Endodermal cell (in vitro differentiated cells): Measurements from ENCODE around the gene TMEM72. TPM values are rescaled to one million over a fixed set of nuclear protein-coding genes. Genes with fewer than 3 reads are reported as not detected.

ENCODE experiments used
- DNase-seq: peaks from one replicate; pipeline ENCODE4 v3.0.0-alpha.2; 2017
- H3K27ac ChIP-seq: 2 replicates; pipeline ENCODE4 v1.5.1; 2013; ENCODE audit warnings: mild to moderate bottlenecking, low read depth, low read length, moderate library complexity
- H3K27me3 ChIP-seq: 2 replicates; pipeline ENCODE4 v1.6.1; 2013; ENCODE audit warnings: mild to moderate bottlenecking, low read length, moderate library complexity; ENCODE audit not compliant: insufficient read depth, control insufficient read depth, poor library complexity, severe bottlenecking
- H3K36me3 ChIP-seq: 2 replicates; pipeline ENCODE4 v1.7.0; 2013; ENCODE audit warnings: mild to moderate bottlenecking, low read length, moderate library complexity; ENCODE audit not compliant: control insufficient read depth, insufficient read depth
- H3K4me1 ChIP-seq: one replicate; pipeline ENCODE4 v1.7.0; 2013; ENCODE audit warnings: low read length; ENCODE audit not compliant: control insufficient read depth, insufficient read depth
- H3K4me3 ChIP-seq: 2 replicates; pipeline ENCODE4 v1.5.1; 2013; ENCODE audit warnings: mild to moderate bottlenecking, low read length, moderate library complexity
- H3K9ac ChIP-seq: 2 replicates; pipeline ENCODE4 v1.6.1; 2013; ENCODE audit warnings: mild to moderate bottlenecking, low read length, moderate library complexity; ENCODE audit not compliant: poor library complexity, severe bottlenecking; ENCODE audit errors: extremely low read depth
- H3K9me3 ChIP-seq: 2 replicates; pipeline ENCODE4 v1.6.1; 2013; ENCODE audit warnings: mild to moderate bottlenecking, low read length, moderate library complexity; ENCODE audit not compliant: control insufficient read depth
- H3K27ac Mint-ChIP-seq: 2 replicates; pipeline ENCODE4 v1.8.0; 2020; ENCODE audit warnings: mixed read lengths
- H3K27me3 Mint-ChIP-seq: 2 replicates; pipeline ENCODE4 v1.8.0; 2021; ENCODE audit warnings: mild to moderate bottlenecking, mixed read lengths; ENCODE audit not compliant: insufficient read depth
- H3K36me3 Mint-ChIP-seq: 2 replicates; pipeline ENCODE4 v1.8.0; 2020; ENCODE audit warnings: low read depth, mixed read lengths
- H3K4me1 Mint-ChIP-seq: 2 replicates; pipeline ENCODE4 v1.8.0; 2020; ENCODE audit warnings: mixed read lengths
- H3K4me3 Mint-ChIP-seq: 2 replicates; pipeline ENCODE4 v1.8.0; 2020; ENCODE audit warnings: mild to moderate bottlenecking, moderate library complexity, mixed read lengths
- H3K9me3 Mint-ChIP-seq: 2 replicates; pipeline ENCODE4 v1.8.0; 2020; ENCODE audit warnings: mild to moderate bottlenecking, mixed read lengths
- CTCF ChIP-seq: fragments of 200-600 bp; sonication (generic); conservative IDR thresholded peaks from 2 replicates; pipeline ENCODE4 v1.5.0; 2021; ENCODE audit warnings: antibody characterized with exemption, mild to moderate bottlenecking
- WGBS, 2 experiments: methylation state at CpG; one replicate each; pipeline versions ENCODE4 v1.1.5 to v1.1.7; 2013; ENCODE audit warnings: missing lambda C conversion rate in 2 of 2, mixed read lengths in 1 of 2; ENCODE audit not compliant: insufficient coverage in 1 of 2, insufficient read length in 1 of 2; 5-methylcytosine and 5-hydroxymethylcytosine counted together
- total RNA-seq, 2 donors: library from RNA; stranded (reverse); fragmentation: NEBNext Ultra II Directional in 1 of 2; extraction: Animal tissue kit (Norgen Biotek cat#: 25700) in 1 of 2; gene quantifications; 2 replicates in 1 of 2; 3 replicates in 1 of 2; pipeline ENCODE4 v1.2.1, GENCODE V29; 2021

The TMEM72 gene
- total RNA-seq, 2 donors from 2014 or later = not detected

DNA sequence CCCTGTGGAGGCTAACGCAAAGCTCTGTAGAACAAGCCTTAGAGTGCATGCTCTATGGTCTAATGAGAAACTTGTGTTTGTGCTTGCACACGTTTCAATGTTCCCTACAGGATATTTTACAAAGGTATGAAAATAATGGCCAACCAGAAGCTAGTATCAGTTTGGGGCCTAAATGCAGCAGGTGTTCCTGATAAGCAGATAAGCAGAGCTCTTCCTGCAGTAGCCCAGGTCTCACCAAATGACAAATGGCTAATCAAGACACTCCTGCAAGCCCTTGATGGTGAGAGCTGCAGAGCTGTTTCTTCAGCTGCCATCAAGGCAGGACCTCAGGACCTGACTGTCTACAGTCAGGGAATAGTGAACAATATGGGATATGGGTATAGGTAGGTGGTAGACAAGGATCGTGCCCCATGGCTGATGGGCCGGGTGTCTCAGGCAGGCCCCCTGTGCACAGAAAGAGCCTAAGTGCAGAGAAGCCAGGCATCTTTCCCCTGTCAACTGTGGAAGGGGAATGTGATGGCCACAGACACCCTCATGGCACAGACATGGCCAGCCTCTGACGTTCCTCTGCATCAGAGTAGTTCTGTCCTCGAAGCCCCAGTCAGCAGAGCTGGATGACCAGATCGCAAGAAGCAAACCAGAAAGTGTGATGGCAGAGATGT, 25.3 kb downstream of the TMEM72 start:
- no peak for DNase-seq
- peaks cover 12% of the 10 kb centered on the region for H3K27me3 Mint-ChIP-seq
- H3K36me3 ChIP-seq = no peaks in the 10 kb centered on the region
- H3K36me3 Mint-ChIP-seq = no peaks in the 10 kb centered on the region
- no peak overlapping the region for H3K4me3 Mint-ChIP-seq
- H3K9ac ChIP-seq = no peak overlapping the region
- peaks cover 4% of the 10 kb centered on the region for H3K27me3 ChIP-seq
- peaks cover 11% of the 10 kb centered on the region for H3K4me1 Mint-ChIP-seq
- H3K9me3 ChIP-seq = no peaks in the 10 kb centered on the region
- no peak overlapping the region for H3K27ac Mint-ChIP-seq
- H3K9me3 Mint-ChIP-seq = no peaks in the 10 kb centered on the region
- H3K4me1 ChIP-seq = no peaks in the 10 kb centered on the region
- no peak overlapping the region for H3K4me3 ChIP-seq
- 93% methylated on average over 5 to 7 of the region's 7 CpGs for WGBS, 2 experiments
- H3K27ac ChIP-seq = no peak overlapping the region
- no peak for TF ChIP-seq CTCF

GRCh38 chr10:44937196-44938005, 26.3 kb downstream of the TMEM72 start:
- Histone ChIP-seq H3K4me3 (no peak overlapping the region), H3K36me3 (no peaks in the 10 kb centered on the region), H3K9me3 (no peaks in the 10 kb centered on the region), H3K27me3 (peaks cover 4% of the 10 kb centered on the region), H3K4me1 (no peaks in the 10 kb centered on the region), H3K27ac (no peak overlapping the region), H3K9ac (no peak overlapping the region)
- no peak overlapping the region for H3K27ac Mint-ChIP-seq
- H3K27me3 Mint-ChIP-seq = peaks cover 12% of the 10 kb centered on the region
- no peak for DNase-seq
- no peak overlapping the region for H3K4me3 Mint-ChIP-seq
- peaks cover 11% of the 10 kb centered on the region for H3K4me1 Mint-ChIP-seq
- H3K36me3 Mint-ChIP-seq = no peaks in the 10 kb centered on the region
- WGBS, 2 experiments = 93 to 94% methylated on average over 8 of the region's 9 CpGs
- no peaks in the 10 kb centered on the region for H3K9me3 Mint-ChIP-seq
- TF ChIP-seq CTCF = no peak

- 88 to 95% methylated on average over 7 of the region's 7 CpGs for WGBS, 2 experiments
Measured at GRCh38 chr10:44938956-44939355, 27.8 kb downstream of the TMEM72 start.

More at GRCh38 chr10:44938956-44939355, 27.8 kb downstream of the TMEM72 start:
- TF ChIP-seq CTCF = no peak
- Mint-ChIP-seq H3K36me3 (no peaks in the 10 kb centered on the region), H3K9me3 (peaks cover under 1% of the 10 kb centered on the region), H3K27me3 (peaks cover 12% of the 10 kb centered on the region), H3K4me3 (no peak overlapping the region), H3K27ac (no peak overlapping the region), H3K4me1 (peaks cover 11% of the 10 kb centered on the region)
- Histone ChIP-seq H3K27me3 (peaks cover 4% of the 10 kb centered on the region), H3K9ac (no peak overlapping the region), H3K9me3 (peaks cover under 1% of the 10 kb centered on the region), H3K4me1 (no peaks in the 10 kb centered on the region), H3K4me3 (no peak overlapping the region), H3K36me3 (no peaks in the 10 kb centered on the region), H3K27ac (no peak overlapping the region)
- no peak for DNase-seq
